Skeletal muscle tissue (tissue), 4 donors: ENCODE measurements around the gene SIPA1L3. TPM values are rescaled to one million over a fixed set of nuclear protein-coding genes. Genes with fewer than 3 reads are reported as not detected.
A peak's percentile ranks its signal among the peaks of the same experiment; 100 is the strongest.

Experiments
- H3K27ac ChIP-seq: one replicate; pipeline ENCODE4 v1.7.0; 2013; ENCODE audit warnings: mild to moderate bottlenecking, low read depth, low read length, inconsistent platforms
- H3K27me3 ChIP-seq, 3 donors: one replicate each; pipeline ENCODE4 v1.7.0; 2013; ENCODE audit warnings: low read length in 3 of 3; ENCODE audit not compliant: control insufficient read depth in 3 of 3, insufficient read depth in 3 of 3
- H3K36me3 ChIP-seq, 3 donors: one replicate each; pipeline ENCODE4 v1.7.0; 2013; ENCODE audit warnings: low read length in 3 of 3; ENCODE audit not compliant: control insufficient read depth in 3 of 3, insufficient read depth in 3 of 3
- H3K4me1 ChIP-seq, 3 donors: one replicate each; pipeline ENCODE4 v1.7.0; 2013; ENCODE audit warnings: low read length in 3 of 3, mild to moderate bottlenecking in 3 of 3; ENCODE audit not compliant: control insufficient read depth in 3 of 3, insufficient read depth in 3 of 3
- H3K4me3 ChIP-seq, 3 donors: one replicate each; pipeline ENCODE4 v1.7.0; 2013; ENCODE audit warnings: low read length in 3 of 3
- H3K9ac ChIP-seq, 3 donors: one replicate each; pipeline ENCODE4 v1.7.0; 2013; ENCODE audit warnings: low read length in 3 of 3, mild to moderate bottlenecking in 3 of 3, moderate library complexity in 2 of 3, low read depth in 1 of 3
- H3K9me3 ChIP-seq, 3 donors: one replicate each; pipeline ENCODE4 v1.7.0; 2013; ENCODE audit warnings: low read length in 3 of 3; ENCODE audit not compliant: control insufficient read depth in 3 of 3
- total RNA-seq: library from RNA; depleted of rRNA; stranded (reverse); fragments of >200 nt; gene quantifications from one replicate; pipeline ENCODE4 v1.2.3, GENCODE V29; 2014
- donor health status: Osteomylitis.

The SIPA1L3 gene
- total RNA-seq, 1 donor from 2014 or later: 3.7 TPM

DNA sequence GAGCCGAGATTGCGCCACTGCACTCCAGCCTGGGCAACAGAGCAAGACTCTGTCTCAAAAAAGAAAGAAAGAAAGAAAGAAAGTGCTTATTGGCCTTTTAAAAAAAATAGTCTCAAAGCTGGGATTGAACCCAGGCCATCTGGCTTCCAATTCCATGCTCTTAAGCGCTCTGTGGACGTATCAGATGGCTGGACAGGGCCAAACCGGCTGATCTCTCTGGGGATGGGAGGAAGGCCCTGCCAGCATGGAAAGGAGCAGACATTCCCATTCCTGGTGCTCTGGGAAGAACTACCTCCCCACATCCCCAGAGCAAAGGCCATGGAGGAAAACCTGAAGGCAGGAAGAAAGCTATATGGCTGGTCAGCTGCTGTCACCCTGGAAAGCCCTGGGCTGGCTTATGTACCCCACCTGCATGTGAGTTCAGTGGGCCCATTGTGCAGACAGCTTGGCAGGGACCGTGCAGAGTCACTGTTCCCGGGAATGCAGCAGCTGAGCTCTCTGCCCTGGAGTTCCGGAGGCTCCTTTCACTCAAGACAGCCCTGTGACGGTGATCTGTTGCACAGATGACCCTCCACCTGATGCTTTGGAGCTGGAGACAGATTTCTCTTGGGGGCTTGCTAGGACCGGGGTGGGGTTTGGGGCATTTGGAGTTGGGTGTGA, 84.3 kb downstream of the SIPA1L3 start:
- Histone ChIP-seq H3K27ac (no peak overlapping the region), H3K9me3 (no peaks in the 10 kb centered on the region), H3K27me3 (no peaks in the 10 kb centered on the region), H3K36me3 (no peaks in the 10 kb centered on the region), H3K9ac (peak overlapping the region in 1 of 3 donors; percentile 8), H3K4me3 (no peak overlapping the region), H3K4me1 (peaks cover 13 to 25% (median 14%) of the 10 kb centered on the region in 3 donors)

DNA sequence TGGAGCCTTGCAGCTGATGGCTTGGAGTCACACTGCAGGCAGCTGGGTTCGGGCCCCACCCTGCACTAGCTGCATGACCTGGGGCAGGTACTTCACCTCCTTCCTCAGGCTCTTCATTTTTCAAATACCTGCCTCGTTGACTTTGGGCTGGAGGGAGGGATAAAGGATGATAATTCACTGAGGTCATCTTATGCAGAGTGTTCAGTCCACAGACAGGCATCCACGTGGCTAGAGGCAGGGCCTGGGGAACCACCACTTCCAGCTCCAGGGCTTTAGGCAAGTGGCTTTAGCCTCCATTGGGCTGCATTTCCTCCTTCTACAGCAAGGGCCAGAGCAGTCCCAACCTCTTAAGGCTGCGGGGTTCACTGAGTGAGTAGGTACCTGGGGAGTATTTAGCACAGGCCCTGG, 84.8 kb downstream of the SIPA1L3 start:
- H3K27ac ChIP-seq: no peak overlapping the region

DNA sequence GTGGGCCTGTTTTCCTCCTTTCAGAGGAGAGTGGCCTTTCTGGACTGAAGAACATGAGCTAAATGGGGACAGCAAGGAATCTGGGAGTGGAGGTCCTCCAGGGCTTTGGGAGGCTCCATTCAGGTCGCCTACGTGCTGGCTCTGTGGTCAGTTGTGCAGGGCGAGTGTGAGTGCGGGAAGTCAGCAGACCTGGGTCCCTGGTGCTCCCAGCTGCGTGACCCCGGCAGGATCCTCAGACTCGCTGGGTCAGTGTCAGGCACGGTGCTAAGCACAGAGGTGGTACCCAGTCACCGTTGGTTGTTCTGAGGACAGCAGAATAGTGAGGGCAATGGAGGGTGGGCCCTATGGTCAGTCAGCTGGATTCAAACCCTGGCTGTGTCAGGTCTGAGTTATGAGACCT, 85.8 kb downstream of the SIPA1L3 start:
- H3K9ac ChIP-seq: no peak overlapping the region
- no peaks in the 10 kb centered on the region for H3K9me3 ChIP-seq
- no peak overlapping the region for H3K4me3 ChIP-seq
- H3K27me3 ChIP-seq: no peaks in the 10 kb centered on the region
- no peak overlapping the region for H3K27ac ChIP-seq
- H3K4me1 ChIP-seq: peaks cover 13 to 25% (median 14%) of the 10 kb centered on the region in 3 donors
- no peaks in the 10 kb centered on the region for H3K36me3 ChIP-seq

More for the DNA sequence above, 84.8 kb downstream of the SIPA1L3 start:
- Histone ChIP-seq H3K9me3 (no peaks in the 10 kb centered on the region), H3K4me3 (no peak overlapping the region), H3K36me3 (no peaks in the 10 kb centered on the region), H3K27me3 (no peaks in the 10 kb centered on the region), H3K9ac (no peak overlapping the region), H3K4me1 (peaks cover 13 to 25% (median 14%) of the 10 kb centered on the region in 3 donors)

DNA sequence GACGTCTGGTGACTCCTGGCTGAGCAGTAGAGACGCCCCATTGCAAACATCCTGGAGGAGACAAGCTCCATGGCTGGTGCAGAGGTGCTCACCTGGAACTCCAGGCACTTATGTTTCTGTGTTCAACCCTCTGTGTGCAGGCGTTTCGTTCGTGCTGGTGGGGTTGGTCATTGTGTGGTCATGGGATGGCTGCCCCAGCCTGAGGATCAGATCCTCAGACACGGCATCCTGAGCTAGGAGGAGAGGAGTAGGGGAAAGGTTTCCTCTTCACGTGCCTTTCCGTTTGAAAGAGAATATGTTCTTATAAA, 87.8 kb downstream of the SIPA1L3 start:
- peaks cover 18 to 33% (median 21%) of the 10 kb centered on the region in 3 donors for H3K4me1 ChIP-seq
- H3K27ac ChIP-seq: no peak overlapping the region
- H3K4me3 ChIP-seq: no peak overlapping the region
- H3K36me3 ChIP-seq: no peaks in the 10 kb centered on the region
- H3K27me3 ChIP-seq: no peaks in the 10 kb centered on the region
- H3K9me3 ChIP-seq: no peaks in the 10 kb centered on the region
- no peak overlapping the region for H3K9ac ChIP-seq

DNA sequence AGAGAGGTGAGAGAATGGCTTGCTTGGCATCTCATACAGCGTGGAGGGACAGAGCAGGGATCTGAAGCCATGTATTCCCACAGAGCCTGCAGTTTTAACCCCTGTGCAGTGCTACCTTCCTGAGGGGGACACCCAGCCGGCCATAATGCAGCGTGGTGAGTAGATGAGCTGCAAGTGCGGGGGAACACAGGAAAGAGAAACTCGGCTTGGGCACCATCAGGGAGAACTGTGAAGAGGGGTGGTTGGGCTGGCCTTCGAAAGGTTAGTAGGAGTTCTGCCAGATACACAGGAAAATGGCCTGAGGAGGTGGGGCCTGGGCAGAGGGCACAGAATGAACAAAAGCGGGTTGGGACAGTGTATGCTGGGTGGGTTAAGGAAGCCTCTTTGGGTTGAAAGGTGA, 88.3 kb downstream of the SIPA1L3 start:
- Histone ChIP-seq H3K27ac (no peak overlapping the region), H3K27me3 (no peaks in the 10 kb centered on the region), H3K4me3 (no peak overlapping the region), H3K9ac (no peak overlapping the region), H3K36me3 (no peaks in the 10 kb centered on the region), H3K4me1 (peaks cover 14 to 28% (median 18%) of the 10 kb centered on the region in 3 donors), H3K9me3 (no peaks in the 10 kb centered on the region)

DNA sequence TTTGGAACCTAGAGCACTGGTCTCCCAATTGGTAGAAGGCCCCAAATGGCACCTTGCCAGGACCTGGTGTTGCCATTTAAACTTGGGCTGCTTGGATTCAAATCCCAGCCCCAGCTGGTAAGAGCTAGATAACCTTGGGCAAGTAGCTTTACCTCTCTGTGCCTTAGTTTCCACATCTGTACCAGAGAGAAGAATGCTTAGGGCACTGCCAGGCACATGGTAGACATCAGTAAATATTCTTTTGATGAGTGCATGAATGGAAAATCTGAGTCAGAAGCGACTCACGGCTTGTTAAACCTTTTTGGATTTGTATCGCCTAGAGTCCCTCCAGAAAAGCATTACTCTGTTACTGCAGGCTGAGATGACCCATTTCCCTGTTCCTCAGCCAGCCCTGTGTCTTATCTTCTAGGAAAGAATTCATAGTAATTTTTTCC, 90.9 kb downstream of the SIPA1L3 start:
- no peaks in the 10 kb centered on the region for H3K9me3 ChIP-seq
- H3K4me3 ChIP-seq: no peak overlapping the region
- no peak overlapping the region for H3K27ac ChIP-seq
- no peaks in the 10 kb centered on the region for H3K27me3 ChIP-seq
- no peaks in the 10 kb centered on the region for H3K36me3 ChIP-seq
- H3K4me1 ChIP-seq: peaks cover 8 to 18% (median 14%) of the 10 kb centered on the region in 3 donors
- no peak overlapping the region for H3K9ac ChIP-seq

DNA sequence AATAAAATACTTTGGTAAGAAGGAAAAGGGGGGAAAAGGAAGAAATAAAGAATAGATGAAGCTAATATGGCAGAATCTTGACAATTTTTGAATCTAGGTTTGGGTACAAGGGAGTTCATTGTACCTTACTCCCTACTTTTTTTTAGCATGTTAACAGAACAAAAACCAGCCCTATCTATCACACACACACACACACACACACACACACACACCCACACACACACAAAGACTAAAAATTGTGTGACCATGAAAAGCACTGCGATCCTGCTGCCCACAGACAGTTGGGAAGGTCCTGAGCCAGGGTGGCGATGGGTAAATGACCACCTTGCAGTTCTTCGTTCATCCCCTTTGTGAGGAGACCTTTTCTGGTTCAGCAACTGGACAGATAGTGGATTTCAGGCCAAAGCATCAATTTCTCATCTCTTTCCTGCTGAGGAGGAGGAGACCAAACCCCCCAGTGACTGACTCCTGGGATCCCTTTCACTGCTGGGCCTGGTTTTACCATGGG, 91.8 kb downstream of the SIPA1L3 start:
- no peaks in the 10 kb centered on the region for H3K36me3 ChIP-seq
- H3K9ac ChIP-seq: no peak overlapping the region
- peak overlapping the region; percentile 41 for H3K27ac ChIP-seq
- no peaks in the 10 kb centered on the region for H3K27me3 ChIP-seq
- H3K4me1 ChIP-seq: peaks cover 17 to 27% (median 23%) of the 10 kb centered on the region in 3 donors
- H3K9me3 ChIP-seq: no peaks in the 10 kb centered on the region
- no peak overlapping the region for H3K4me3 ChIP-seq

DNA sequence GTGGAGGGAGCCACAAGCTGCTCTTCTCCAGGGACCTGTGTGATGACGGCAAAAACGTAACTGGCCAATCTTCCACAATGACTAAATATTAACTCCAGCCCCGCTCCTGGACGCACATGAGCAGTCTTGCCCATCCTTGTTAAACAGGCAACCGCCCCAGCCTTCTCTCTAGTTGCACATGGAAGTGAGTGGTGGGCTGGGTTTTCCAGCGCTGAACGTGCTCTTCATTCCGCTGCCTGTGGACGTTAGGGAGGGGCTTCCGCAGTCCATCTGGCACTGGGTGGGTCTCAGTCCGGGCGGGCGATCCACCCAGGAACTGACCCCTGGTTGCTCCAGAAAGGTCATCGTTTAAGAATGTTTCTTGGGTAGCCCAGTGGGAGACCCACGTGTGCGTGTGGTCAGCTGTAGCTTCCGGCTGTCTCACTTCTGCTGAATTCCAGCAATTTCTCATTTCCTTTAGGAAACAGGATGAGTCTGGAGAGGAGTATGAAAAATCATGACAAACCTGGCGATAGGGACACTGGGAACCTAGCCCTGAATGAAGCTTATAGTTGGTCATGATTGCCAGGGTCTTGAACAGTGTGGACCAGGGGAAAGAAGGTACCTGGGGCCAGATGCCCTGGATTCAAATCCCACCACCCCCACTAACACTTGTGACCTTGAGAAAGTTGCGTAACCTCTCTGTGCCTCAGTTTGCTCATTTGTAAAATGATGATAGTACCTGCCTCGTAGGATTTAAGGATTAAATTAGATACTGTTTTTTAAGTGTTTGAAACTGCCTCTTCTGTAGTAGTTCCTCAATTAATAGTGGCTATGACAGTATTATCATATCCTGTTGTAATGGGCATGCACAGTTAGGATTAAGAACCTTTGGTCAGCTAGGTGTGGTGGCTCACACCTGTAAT, 92.6 kb downstream of the SIPA1L3 start:
- H3K9ac ChIP-seq: peak overlapping the region in 1 of 3 donors; percentile 25
- H3K9me3 ChIP-seq: no peaks in the 10 kb centered on the region
- H3K36me3 ChIP-seq: no peaks in the 10 kb centered on the region
- peak overlapping the region; percentile 41 for H3K27ac ChIP-seq
- peaks cover 22 to 33% (median 28%) of the 10 kb centered on the region in 3 donors for H3K4me1 ChIP-seq
- peak overlapping the region in 1 of 3 donors; percentile 22 for H3K4me3 ChIP-seq
- no peaks in the 10 kb centered on the region for H3K27me3 ChIP-seq

DNA sequence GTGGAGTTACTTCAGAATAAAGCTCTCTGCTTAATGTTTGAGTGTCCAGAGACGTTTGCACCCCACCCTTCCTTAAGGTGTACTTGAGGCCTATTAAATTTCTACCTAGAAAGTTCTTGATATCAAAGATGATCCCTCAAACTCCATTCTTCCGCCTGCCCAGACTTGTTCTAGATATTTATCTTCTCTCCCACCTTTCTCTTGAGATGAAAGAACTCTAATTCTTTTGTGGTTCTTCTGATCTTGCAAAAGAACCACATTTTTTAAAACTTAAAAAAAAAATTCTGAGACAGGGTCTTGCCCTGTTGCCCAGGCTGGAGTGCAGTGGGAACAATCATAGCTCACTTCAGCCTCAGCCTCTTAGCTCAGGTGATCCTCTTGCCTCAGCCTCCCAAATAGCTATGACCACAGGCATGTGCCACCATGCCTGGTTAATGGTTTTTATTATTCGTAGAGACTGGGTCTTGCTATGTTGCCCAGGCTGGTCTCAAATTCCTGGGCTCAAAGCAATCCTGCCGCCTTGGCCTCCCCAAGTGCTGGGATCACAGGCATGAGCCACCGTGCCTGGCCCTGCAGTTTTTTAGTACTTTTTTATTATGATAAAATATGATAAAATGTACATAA, 94.3 kb downstream of the SIPA1L3 start:
- Histone ChIP-seq H3K27me3 (no peaks in the 10 kb centered on the region), H3K9ac (no peak overlapping the region), H3K27ac (no peak overlapping the region), H3K9me3 (no peaks in the 10 kb centered on the region), H3K36me3 (no peaks in the 10 kb centered on the region), H3K4me1 (peaks cover 31 to 38% (median 32%) of the 10 kb centered on the region in 3 donors), H3K4me3 (no peak overlapping the region)
